HG03039 (cell line): ENCODE results near the gene TMEM219.
"Not testable (repeated sequence)": the region's sequence is repeated elsewhere in the genome, so short reads cannot be mapped to it uniquely, and the experiment has no call there.

Experiments used
- ATAC-seq: cut with Tn5 transposase; IDR thresholded peaks from one replicate; pipeline ENCODE4 v1.9.1; 2021; ENCODE audit warnings: mild to moderate bottlenecking, moderate library complexity; ENCODE audit not compliant: unreplicated experiment

TMEM219 gene

GRCh38 chr16:30010844-30011713 is 49.2 kb downstream of the TMEM219 start, which contains the start of gene DOC2A:
Gene DOC2A, minus strand, starts transcription at chr16:30011027. Its CDS starts 805 bp downstream, at chr16:30010222.
- no peak for ATAC-seq

GRCh38 chr16:30011714-30012504 is 50.0 kb downstream of the TMEM219 start:
- ATAC-seq, result no peak

GRCh38 chr16:30012598-30012997 is 50.7 kb downstream of the TMEM219 start:
- not testable (repeated sequence) for ATAC-seq

DNA sequence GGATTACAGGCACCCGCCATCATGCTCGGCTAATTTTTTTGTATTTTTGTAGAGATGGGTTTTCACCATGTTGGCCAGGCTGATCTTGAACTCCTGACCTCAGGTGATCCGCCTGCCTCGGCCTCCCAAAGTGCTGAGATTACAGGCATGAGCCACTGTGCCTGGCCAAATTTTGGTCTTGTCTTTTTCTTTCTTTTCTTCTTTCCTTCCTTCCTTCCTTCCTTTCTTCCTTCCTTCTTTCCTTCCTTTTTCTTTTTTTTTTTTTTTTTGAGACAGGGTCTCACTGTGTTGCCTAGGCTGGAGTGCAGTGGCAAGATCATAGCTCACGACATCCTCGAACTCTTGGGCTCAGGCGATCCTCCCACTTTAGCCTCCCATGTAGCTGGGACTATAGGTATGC is 53.6 kb downstream of the TMEM219 start:
- ATAC-seq, result not testable (repeated sequence)

GRCh38 chr16:30016555-30017276 is 54.8 kb downstream of the TMEM219 start:
- no peak for ATAC-seq

GRCh38 chr16:30017277-30017656 is 55.4 kb downstream of the TMEM219 start:
- no peak for ATAC-seq

DNA sequence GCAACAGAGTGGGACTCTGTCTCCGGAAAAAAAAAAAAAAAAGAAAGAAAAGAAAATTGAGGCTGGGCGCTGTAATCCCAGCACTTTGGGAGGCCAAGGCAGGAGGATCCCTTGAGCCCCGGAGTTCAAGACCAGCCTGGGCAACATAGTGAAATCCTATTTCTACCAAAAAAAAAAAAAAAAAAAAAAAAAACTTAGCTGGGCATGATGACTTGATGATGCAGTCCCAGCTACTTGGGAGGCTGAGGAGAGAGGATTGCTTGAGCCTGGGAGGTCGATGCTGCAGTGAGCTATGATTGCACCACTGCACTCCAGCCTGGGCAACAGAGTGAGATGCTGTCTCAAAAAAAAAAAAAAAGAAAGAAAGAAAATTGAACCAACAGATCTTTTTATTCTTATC is 56.1 kb downstream of the TMEM219 start:
- ATAC-seq, result not testable (repeated sequence)

GRCh38 chr16:30018731-30019158 is 56.9 kb downstream of the TMEM219 start:
- ATAC-seq, result no peak
